ENCODE data around the gene TMEM123. TPM values are rescaled to one million over a fixed set of nuclear protein-coding genes. Genes with fewer than 3 reads are reported as not detected.

The TMEM123 gene
- total RNA-seq, 3 donors from 2014 or later (not counting 1 experiment from before 2014, with no cell fraction given): 100 to 126 (median 118) TPM

- TF ChIP-seq, protein P1, sequence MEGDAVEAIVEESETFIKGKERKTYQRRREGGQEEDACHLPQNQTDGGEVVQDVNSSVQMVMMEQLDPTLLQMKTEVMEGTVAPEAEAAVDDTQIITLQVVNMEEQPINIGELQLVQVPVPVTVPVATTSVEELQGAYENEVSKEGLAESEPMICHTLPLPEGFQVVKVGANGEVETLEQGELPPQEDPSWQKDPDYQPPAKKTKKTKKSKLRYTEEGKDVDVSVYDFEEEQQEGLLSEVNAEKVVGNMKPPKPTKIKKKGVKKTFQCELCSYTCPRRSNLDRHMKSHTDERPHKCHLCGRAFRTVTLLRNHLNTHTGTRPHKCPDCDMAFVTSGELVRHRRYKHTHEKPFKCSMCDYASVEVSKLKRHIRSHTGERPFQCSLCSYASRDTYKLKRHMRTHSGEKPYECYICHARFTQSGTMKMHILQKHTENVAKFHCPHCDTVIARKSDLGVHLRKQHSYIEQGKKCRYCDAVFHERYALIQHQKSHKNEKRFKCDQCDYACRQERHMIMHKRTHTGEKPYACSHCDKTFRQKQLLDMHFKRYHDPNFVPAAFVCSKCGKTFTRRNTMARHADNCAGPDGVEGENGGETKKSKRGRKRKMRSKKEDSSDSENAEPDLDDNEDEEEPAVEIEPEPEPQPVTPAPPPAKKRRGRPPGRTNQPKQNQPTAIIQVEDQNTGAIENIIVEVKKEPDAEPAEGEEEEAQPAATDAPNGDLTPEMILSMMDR (IDR thresholded peaks at IDR 0.05): no peak
- ATAC-seq (no peak), DNase-seq (no peak)
- Histone ChIP-seq H3K27ac (ENCODE audit: low read length) (no peak overlapping the region), H3K27me3 (ENCODE audit: control insufficient read depth, insufficient read depth, low read length) (no peaks in the 10 kb centered on the region), H3K4me3 (ENCODE audit: low read length) (no peak overlapping the region), H3K4me1 (ENCODE audit: control insufficient read depth, insufficient read depth, low read length) (peaks cover 7% of the 10 kb centered on the region), H3K9me3 (ENCODE audit: control insufficient read depth, insufficient read depth, low read length) (peaks cover 5% of the 10 kb centered on the region), H3K36me3 (ENCODE audit: control insufficient read depth, insufficient read depth, low read length) (peaks cover 6% of the 10 kb centered on the region)
- WGBS (ENCODE audit: insufficient coverage): 91% methylated on average over 3 of the region's 3 CpGs
- intact Hi-C loops (cut with micrococcal nuclease): no loop called here
- peaks cover 10% of the 10 kb centered on the region for H3K36me3 Mint-ChIP-seq
- no peaks in the 10 kb centered on the region for H3K9me3 Mint-ChIP-seq
- H3K4me3 Mint-ChIP-seq: no peak overlapping the region
- no peak overlapping the region for H3K27ac Mint-ChIP-seq
- H3K4me1 Mint-ChIP-seq: peaks cover 23 to 27% of the 10 kb centered on the region in 2 donors
- H3K27me3 Mint-ChIP-seq (ENCODE audit: low read depth in 2 of 2): no peaks in the 10 kb centered on the region
Observed at GRCh38 chr11:102429226-102429625, 23.3 kb downstream of the TMEM123 start.

- 98% methylated on average over 4 of the region's 4 CpGs for WGBS (ENCODE audit: insufficient coverage)
- intact Hi-C loops (cut with micrococcal nuclease): no loop called here
- Histone ChIP-seq H3K27me3 (ENCODE audit: control insufficient read depth, insufficient read depth, low read length) (no peaks in the 10 kb centered on the region), H3K4me3 (ENCODE audit: low read length) (no peak overlapping the region), H3K4me1 (ENCODE audit: control insufficient read depth, insufficient read depth, low read length) (peaks cover 7% of the 10 kb centered on the region), H3K36me3 (ENCODE audit: control insufficient read depth, insufficient read depth, low read length) (peaks cover 6% of the 10 kb centered on the region), H3K9me3 (ENCODE audit: control insufficient read depth, insufficient read depth, low read length) (peaks cover 5% of the 10 kb centered on the region), H3K27ac (ENCODE audit: low read length) (no peak overlapping the region)
- TF ChIP-seq, protein P1 (IDR thresholded peaks at IDR 0.05): no peak
- ATAC-seq (no peak), DNase-seq (no peak)
- Mint-ChIP-seq H3K27ac (no peak overlapping the region), H3K9me3 (no peaks in the 10 kb centered on the region), H3K36me3 (peaks cover 10% of the 10 kb centered on the region), H3K4me3 (no peak overlapping the region), H3K4me1 (peaks cover 23 to 27% of the 10 kb centered on the region in 2 donors), H3K27me3 (ENCODE audit: low read depth in 2 of 2) (no peaks in the 10 kb centered on the region)
Observed at GRCh38 chr11:102428696-102429095, 23.9 kb downstream of the TMEM123 start.

GRCh38 chr11:102427068-102427467 lies 25.5 kb downstream of the TMEM123 start:
- H3K27me3 Mint-ChIP-seq (ENCODE audit: low read depth in 2 of 2): no peaks in the 10 kb centered on the region
- H3K4me1 ChIP-seq (ENCODE audit: control insufficient read depth, insufficient read depth, low read length): peaks cover 15% of the 10 kb centered on the region
- no peaks in the 10 kb centered on the region for H3K9me3 ChIP-seq (ENCODE audit: control insufficient read depth, insufficient read depth, low read length)
- H3K27ac ChIP-seq (ENCODE audit: low read length): no peak overlapping the region
- TF ChIP-seq, protein P1 (IDR thresholded peaks at IDR 0.05): no peak
- ATAC-seq (no peak), DNase-seq (no peak)
- no peak overlapping the region for H3K4me3 Mint-ChIP-seq
- no peak overlapping the region for H3K27ac Mint-ChIP-seq
- H3K9me3 Mint-ChIP-seq: no peaks in the 10 kb centered on the region
- H3K36me3 Mint-ChIP-seq: peaks cover 6% of the 10 kb centered on the region
- peaks cover 4% of the 10 kb centered on the region for H3K36me3 ChIP-seq (ENCODE audit: control insufficient read depth, insufficient read depth, low read length)
- no peak overlapping the region for H3K4me3 ChIP-seq (ENCODE audit: low read length)
- H3K27me3 ChIP-seq (ENCODE audit: control insufficient read depth, insufficient read depth, low read length): no peaks in the 10 kb centered on the region
- whole genome bisulfite sequencing (ENCODE audit: insufficient coverage): 0% methylated on average over 1 of the region's 1 CpG
- intact Hi-C loops (cut with micrococcal nuclease): no loop called here
- H3K4me1 Mint-ChIP-seq: peaks cover 35 to 42% of the 10 kb centered on the region in 2 donors

DNA sequence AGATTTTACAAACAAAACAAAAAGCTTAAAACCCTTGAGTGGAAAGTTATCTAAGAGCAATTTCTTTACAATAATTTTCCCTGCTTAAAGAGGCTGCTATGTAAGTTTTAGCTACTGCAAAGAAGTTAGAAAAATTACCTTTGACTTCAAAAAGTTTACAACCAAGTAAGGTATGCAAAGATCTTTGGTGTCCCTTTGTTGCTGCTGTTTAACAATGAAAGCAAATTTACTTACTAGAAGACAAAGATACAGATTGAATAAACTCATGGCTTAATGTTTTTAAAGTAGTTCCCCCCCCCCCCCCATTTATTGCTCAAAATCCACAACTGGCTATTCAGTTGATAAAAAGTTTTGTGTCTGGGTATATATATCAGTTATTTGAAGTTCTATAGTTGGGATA lies 26.0 kb downstream of the TMEM123 start:
- H3K4me1 ChIP-seq (ENCODE audit: control insufficient read depth, insufficient read depth, low read length): peaks cover 15% of the 10 kb centered on the region
- H3K27ac Mint-ChIP-seq: no peak overlapping the region
- peaks cover 1% of the 10 kb centered on the region for H3K36me3 Mint-ChIP-seq
- DNase-seq (no peak), ATAC-seq (no peak)
- H3K27me3 ChIP-seq (ENCODE audit: control insufficient read depth, insufficient read depth, low read length): no peaks in the 10 kb centered on the region
- H3K4me1 Mint-ChIP-seq: peaks cover 35 to 42% of the 10 kb centered on the region in 2 donors
- H3K4me3 Mint-ChIP-seq: no peak overlapping the region
- H3K9me3 Mint-ChIP-seq: no peaks in the 10 kb centered on the region
- TF ChIP-seq, protein P1 (IDR thresholded peaks at IDR 0.05): no peak
- H3K36me3 ChIP-seq (ENCODE audit: control insufficient read depth, insufficient read depth, low read length): peaks cover 4% of the 10 kb centered on the region
- no peaks in the 10 kb centered on the region for H3K27me3 Mint-ChIP-seq (ENCODE audit: low read depth in 2 of 2)
- H3K4me3 ChIP-seq (ENCODE audit: low read length): no peak overlapping the region
- H3K27ac ChIP-seq (ENCODE audit: low read length): no peak overlapping the region
- H3K9me3 ChIP-seq (ENCODE audit: control insufficient read depth, insufficient read depth, low read length): no peaks in the 10 kb centered on the region
- intact Hi-C loops (cut with micrococcal nuclease): no loop called here

Measured in natural killer cell (primary cell).